ENCODE results near the gene SUN3. TPM values are rescaled to one million over a fixed set of nuclear protein-coding genes. Genes with fewer than 3 reads are reported as not detected.
A peak's percentile ranks its signal among the peaks of the same experiment; 100 is the strongest.
"Not testable (repeated sequence)": the region's sequence is repeated elsewhere in the genome, so short reads cannot be mapped to it uniquely, and the experiment has no call there.

Gene SUN3
- polyA plus RNA-seq, 1 of the 3 experiments (the other 2 are of a cell fraction): 0.12 TPM

GRCh38 chr7:47989607-47990400 is 39.1 kb downstream of the SUN3 start:
- H4K20me1 ChIP-seq (ENCODE audit: insufficient read depth); DNase-seq; H3K79me2 ChIP-seq (ENCODE audit: insufficient read depth); H3F3A ChIP-seq (replicated peaks; ENCODE audit: insufficient read depth); H2AFZ ChIP-seq (ENCODE audit: low read depth); H3K27ac ChIP-seq (ENCODE audit: low read depth in 2 of 2, low read length in 1 of 2); H3K9me2 ChIP-seq; POLR2A ChIA-PET; H3K9ac ChIP-seq; H3K4me3 ChIP-seq (ENCODE audit: low read depth in 2 of 2, low read length in 1 of 2); H3K4me2 ChIP-seq; H3K27me3 ChIP-seq (ENCODE audit: insufficient read depth); H3K4me1 ChIP-seq (ENCODE audit: control insufficient read depth in 1 of 2, insufficient read depth in 2 of 2, low read depth in 1 of 2, low read length in 1 of 2); H3K36me3 ChIP-seq (replicated peaks in 1 of 2; ENCODE audit: control insufficient read depth in 1 of 2, insufficient read depth in 2 of 2, low read length in 1 of 2); H3K9me3 ChIP-seq: not testable (repeated sequence)
- WGBS (ENCODE audit: low lambda C conversion rate): 77% methylated on average over 10 of the region's 10 CpGs
- CTCF ChIA-PET: interaction anchor here (1.0 to 3.2 kb wide), 8 partner anchors 12 to 736 kb away, joined by 3 to 18 read pairs (median 4); no protein-coding TSS in a partner anchor

GRCh38 chr7:47988496-47989386 is 40.2 kb downstream of the SUN3 start:
- Histone ChIP-seq H3K36me3 (replicated peaks in 1 of 2; ENCODE audit: control insufficient read depth in 1 of 2, insufficient read depth in 2 of 2, low read length in 1 of 2) (no peaks in the 10 kb centered on the region), H3K79me2 (ENCODE audit: insufficient read depth) (no peaks in the 10 kb centered on the region), H3K27me3 (ENCODE audit: insufficient read depth) (no peaks in the 10 kb centered on the region; the same call in 1 of the 2 replicates), H4K20me1 (ENCODE audit: insufficient read depth) (no peaks in the 10 kb centered on the region), H3K4me2 (no peak overlapping the region), H2AFZ (ENCODE audit: low read depth) (no peak overlapping the region), H3K9ac (no peak overlapping the region), H3K27ac (ENCODE audit: low read depth in 2 of 2, low read length in 1 of 2) (no peak overlapping the region), H3F3A (replicated peaks; ENCODE audit: insufficient read depth) (peaks cover 5% of the 10 kb centered on the region), H3K4me3 (ENCODE audit: low read depth in 2 of 2, low read length in 1 of 2) (no peak overlapping the region), H3K9me2 (no peaks in the 10 kb centered on the region), H3K9me3 (no peaks in the 10 kb centered on the region), H3K4me1 (ENCODE audit: control insufficient read depth in 1 of 2, insufficient read depth in 2 of 2, low read depth in 1 of 2, low read length in 1 of 2) (no peaks in the 10 kb centered on the region; a peak in 1 of 4 replicates)
- no peak for TF ChIP-seq GATA2 (CRISPR knock-in tag; IDR thresholded peaks at IDR 0.05)
- TF ChIP-seq IRF3 (IDR thresholded peaks at IDR 0.05; ENCODE audit: low read depth, low read length): no peak
- TF ChIP-seq USF1 (IDR thresholded peaks at IDR 0.05; ENCODE audit: borderline replicate concordance, low read depth): no peak
- peak; percentile 66 for TF ChIP-seq CTCF (IDR thresholded peaks at IDR 0.05)
- POLR2A ChIA-PET: no interaction called here
- peak; percentile 56 for DNase-seq
- CTCF ChIA-PET: interaction anchor here (0.8 to 2.3 kb wide), 15 partner anchors 10 to 166 kb away, joined by 3 to 18 read pairs (median 4); no protein-coding TSS in a partner anchor
- 77% methylated on average over 8 of the region's 8 CpGs for WGBS (ENCODE audit: low lambda C conversion rate)
